OCI-LY1 (cell line): ENCODE results near the gene CCDC50.

ENCODE experiments used
- H2AFZ ChIP-seq: fragments of 200-600 bp; sonication (generic), shearing (Covaris generic); 2 replicates; pipeline ENCODE4 v1.6.0; 2014; ENCODE audit warnings: antibody characterized with exemption, mild to moderate bottlenecking, low read length
- H3F3A ChIP-seq: fragments of 200-600 bp; sonication (generic), shearing (Covaris generic); 2 replicates; pipeline ENCODE4 v1.6.0; 2014; ENCODE audit warnings: mild to moderate bottlenecking, antibody characterized with exemption, low read length, moderate library complexity; ENCODE audit not compliant: insufficient read depth
- H3K27ac ChIP-seq: fragments of 200-600 bp; sonication (generic); 2 replicates; pipeline ENCODE4 v1.5.1; 2014; ENCODE audit warnings: low read length, mixed run types, mild to moderate bottlenecking, low read depth; ENCODE audit not compliant: poor library complexity, severe bottlenecking
- H3K27me3 ChIP-seq: fragments of 200-600 bp; sonication (generic); 2 replicates; pipeline ENCODE4 v1.6.0; 2014; ENCODE audit warnings: antibody characterized with exemption, mild to moderate bottlenecking, low read length, moderate library complexity; ENCODE audit not compliant: insufficient read depth
- H3K36me3 ChIP-seq: fragments of 200-600 bp; sonication (generic); 2 replicates; pipeline ENCODE4 v1.6.1; 2014; ENCODE audit warnings: mild to moderate bottlenecking, antibody characterized with exemption, low read length, moderate library complexity, mixed read lengths; ENCODE audit not compliant: insufficient read depth
- H3K4me1 ChIP-seq: fragments of 200-600 bp; sonication (generic); 2 replicates; pipeline ENCODE4 v1.5.1; 2014; ENCODE audit warnings: mild to moderate bottlenecking, low read length, moderate library complexity; ENCODE audit not compliant: insufficient read depth, severe bottlenecking
- H3K4me2 ChIP-seq: fragments of 200-600 bp; sonication (generic), shearing (Covaris generic); 2 replicates; pipeline ENCODE4 v1.6.1; 2014; ENCODE audit warnings: low read length
- H3K4me3 ChIP-seq: fragments of 200-600 bp; sonication (generic); 2 replicates; pipeline ENCODE4 v1.5.1; 2014; ENCODE audit warnings: low read length, low read depth, mild to moderate bottlenecking, mixed read lengths; ENCODE audit not compliant: poor library complexity, severe bottlenecking
- H3K79me2 ChIP-seq: fragments of 200-600 bp; shearing (Covaris generic); 2 replicates; pipeline ENCODE4 v1.6.1; 2016; ENCODE audit warnings: mixed run types, low read length, mixed read lengths; ENCODE audit not compliant: insufficient read depth
- H3K9ac ChIP-seq: fragments of 200-600 bp; sonication (generic), shearing (Covaris generic); 2 replicates; pipeline ENCODE4 v1.6.1; 2014; ENCODE audit warnings: mild to moderate bottlenecking, low read length, mixed read lengths
- H3K9me2 ChIP-seq: fragments of 200-600 bp; sonication (generic), shearing (Covaris generic); 2 replicates; pipeline ENCODE4 v1.6.1; 2014; ENCODE audit warnings: low read depth, mild to moderate bottlenecking, low read length, mixed read lengths
- H3K9me3 ChIP-seq: fragments of 200-600 bp; shearing (Covaris generic); 2 replicates; pipeline ENCODE4 v1.6.1; 2014; ENCODE audit warnings: low read length, mixed read lengths
- H4K20me1 ChIP-seq: fragments of 200-600 bp; sonication (generic), shearing (Covaris generic); 2 replicates; pipeline ENCODE4 v1.6.0; 2016; ENCODE audit warnings: mild to moderate bottlenecking, low read length; ENCODE audit not compliant: insufficient read depth
- CTCF ChIP-seq: fragments of 200-600 bp; sonication (generic), shearing (Covaris generic); IDR thresholded peaks from 2 replicates; pipeline ENCODE4 v1.5.1; 2017; ENCODE audit warnings: mild to moderate bottlenecking, antibody characterized with exemption, low read length, moderate library complexity, mixed read lengths
- EZH2 ChIP-seq: fragments of 200-600 bp; sonication (generic), shearing (Covaris generic); IDR thresholded peaks from 2 replicates; pipeline ENCODE4 v1.8.0; 2017; ENCODE audit warnings: borderline replicate concordance, mixed run types, mild to moderate bottlenecking, antibody characterized with exemption, low read length, moderate library complexity, mixed read lengths

CCDC50 gene

DNA sequence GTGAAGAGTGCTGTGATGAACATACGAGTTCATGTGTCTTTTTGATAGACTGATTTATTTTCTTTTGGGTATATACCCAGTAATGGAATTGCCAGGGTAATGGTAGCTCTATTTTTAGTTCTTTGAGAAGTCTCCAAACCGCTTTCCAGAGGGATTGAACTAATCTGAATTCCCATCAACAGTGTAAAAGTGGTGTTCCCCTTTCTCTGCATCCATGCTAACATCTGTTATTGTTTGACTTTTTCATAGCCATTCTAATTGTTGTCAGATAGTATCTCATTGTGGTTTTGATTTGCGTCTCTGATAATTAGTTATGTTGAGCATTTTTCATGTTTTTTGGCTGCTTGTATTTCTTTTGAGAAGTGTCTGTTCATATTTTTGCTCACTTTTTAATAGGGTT lies 55.9 kb downstream of the CCDC50 start:
- no peaks in the 10 kb centered on the region for H3F3A ChIP-seq
- no peak overlapping the region for H2AFZ ChIP-seq
- no peaks in the 10 kb centered on the region for H3K79me2 ChIP-seq
- H3K27me3 ChIP-seq, result no peaks in the 10 kb centered on the region
- H4K20me1 ChIP-seq, result no peaks in the 10 kb centered on the region
- H3K9me2 ChIP-seq, result no peaks in the 10 kb centered on the region
- no peak overlapping the region for H3K27ac ChIP-seq
- H3K9ac ChIP-seq, result no peak overlapping the region
- H3K9me3 ChIP-seq, result no peaks in the 10 kb centered on the region
- H3K36me3 ChIP-seq, result no peaks in the 10 kb centered on the region
- TF ChIP-seq CTCF (no peak), EZH2 (no peak)
- H3K4me1 ChIP-seq, result no peaks in the 10 kb centered on the region
- no peak overlapping the region for H3K4me3 ChIP-seq
- H3K4me2 ChIP-seq, result no peak overlapping the region

DNA sequence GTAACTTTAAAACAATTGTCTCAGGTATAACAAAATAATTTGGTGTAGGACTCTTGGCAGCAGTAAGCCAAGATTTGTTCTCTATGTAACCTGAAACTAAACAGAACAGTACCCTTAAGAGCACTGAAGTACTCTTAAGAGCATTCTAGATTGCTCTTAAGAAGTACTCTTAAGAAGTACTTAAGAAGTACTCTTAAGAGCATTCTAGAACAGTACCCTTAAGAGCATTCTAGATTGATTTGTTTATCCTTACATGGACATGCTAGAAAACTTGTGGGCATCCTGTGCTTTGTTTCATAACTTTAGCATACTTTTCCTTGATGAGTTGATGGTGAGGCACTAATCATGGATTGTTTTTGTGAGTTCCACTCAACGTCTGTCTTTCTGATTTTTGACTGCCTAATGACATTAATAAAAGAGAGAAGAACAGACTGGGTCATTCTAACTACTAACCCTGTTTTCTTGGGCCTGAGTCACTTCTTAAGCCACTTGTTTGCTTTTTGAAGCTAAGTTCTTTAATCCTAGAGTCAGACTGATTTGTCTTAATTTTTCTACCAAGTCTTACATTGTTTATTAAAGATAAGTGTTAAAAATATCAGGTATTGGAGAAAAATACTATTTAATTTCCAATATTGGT lies 58.4 kb downstream of the CCDC50 start:
- Histone ChIP-seq H3K9me3 (no peaks in the 10 kb centered on the region), H3F3A (no peaks in the 10 kb centered on the region), H4K20me1 (no peaks in the 10 kb centered on the region), H3K4me3 (no peak overlapping the region), H3K79me2 (no peaks in the 10 kb centered on the region), H2AFZ (no peak overlapping the region), H3K36me3 (no peaks in the 10 kb centered on the region), H3K4me2 (no peak overlapping the region), H3K4me1 (no peaks in the 10 kb centered on the region), H3K27ac (no peak overlapping the region), H3K9me2 (no peaks in the 10 kb centered on the region), H3K27me3 (no peaks in the 10 kb centered on the region), H3K9ac (no peak overlapping the region)
- TF ChIP-seq CTCF (no peak), EZH2 (no peak)

- Histone ChIP-seq H3K4me3 (no peak overlapping the region), H3K9ac (no peak overlapping the region), H2AFZ (no peak overlapping the region), H3K4me2 (no peak overlapping the region), H3K9me2 (no peaks in the 10 kb centered on the region), H3F3A (no peaks in the 10 kb centered on the region), H4K20me1 (no peaks in the 10 kb centered on the region), H3K36me3 (no peaks in the 10 kb centered on the region), H3K27me3 (no peaks in the 10 kb centered on the region), H3K79me2 (no peaks in the 10 kb centered on the region), H3K4me1 (no peaks in the 10 kb centered on the region), H3K9me3 (no peaks in the 10 kb centered on the region), H3K27ac (no peak overlapping the region)
- TF ChIP-seq EZH2 (no peak), CTCF (no peak)
Measured at GRCh38 chr3:191388823-191389222, 59.6 kb downstream of the CCDC50 start.
